GM19438 (cell line): ENCODE data around the gene AKAP13.
"Not testable (repeated sequence)": the region's sequence is repeated elsewhere in the genome, so short reads cannot be mapped to it uniquely, and the experiment has no call there.

ENCODE experiments used
- ATAC-seq: cut with Tn5 transposase; IDR thresholded peaks from one replicate; pipeline ENCODE4 v1.9.1; 2021; ENCODE audit warnings: low read depth; ENCODE audit not compliant: unreplicated experiment

Gene AKAP13

GRCh38 chr15:85636351-85636750 lies 255.9 kb downstream of the AKAP13 start:
- ATAC-seq, result no peak

DNA sequence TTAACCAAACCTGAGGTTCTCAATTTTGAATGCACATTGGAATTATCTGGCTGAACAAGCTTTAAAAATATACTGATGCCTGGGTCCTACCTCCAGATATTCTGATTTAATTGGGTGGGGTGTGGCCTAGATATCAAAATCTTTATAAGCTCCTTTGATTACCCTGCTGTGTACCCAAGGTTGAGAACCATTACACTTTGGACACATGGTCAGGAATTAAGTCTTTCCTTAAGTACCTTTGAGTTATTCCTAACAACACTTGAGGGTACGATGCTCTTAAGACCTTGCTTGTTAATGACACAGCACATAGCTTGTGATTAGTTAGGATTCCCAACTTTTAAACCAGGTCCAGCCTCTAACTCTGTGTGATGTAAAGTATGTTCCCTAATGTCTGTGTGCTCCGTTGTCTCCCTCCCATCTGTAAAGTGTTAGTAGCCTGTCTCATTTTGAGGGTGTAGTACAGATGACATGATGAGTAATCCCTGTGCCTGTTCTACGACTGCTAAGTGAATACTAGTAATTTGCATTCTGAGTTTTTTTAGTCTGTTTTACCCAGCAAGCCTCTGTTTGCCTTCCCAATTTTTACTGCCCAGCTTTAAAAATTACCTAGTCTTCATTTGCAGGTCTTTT lies 259.5 kb downstream of the AKAP13 start:
- ATAC-seq, result no peak

GRCh38 chr15:85642065-85642692 lies 261.8 kb downstream of the AKAP13 start:
- ATAC-seq, result no peak

DNA sequence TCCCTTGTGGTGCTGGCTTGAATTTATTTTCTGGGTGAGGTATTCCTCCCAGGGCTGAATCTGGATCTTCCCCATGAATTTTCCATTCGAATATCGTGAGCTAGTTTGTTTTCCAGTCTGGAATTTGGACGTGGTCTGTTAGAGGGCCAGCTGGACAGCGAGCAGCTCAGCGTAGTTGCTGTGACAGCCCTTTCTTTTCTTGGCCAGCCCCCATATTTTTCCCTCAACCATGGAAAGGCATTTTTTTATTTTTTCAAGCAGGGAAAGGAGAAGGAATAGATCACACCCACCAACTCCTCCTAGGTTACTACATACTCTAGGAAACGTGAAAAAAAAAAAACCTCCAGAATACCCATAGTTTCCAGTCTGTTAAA lies 262.3 kb downstream of the AKAP13 start:
- no peak for ATAC-seq

DNA sequence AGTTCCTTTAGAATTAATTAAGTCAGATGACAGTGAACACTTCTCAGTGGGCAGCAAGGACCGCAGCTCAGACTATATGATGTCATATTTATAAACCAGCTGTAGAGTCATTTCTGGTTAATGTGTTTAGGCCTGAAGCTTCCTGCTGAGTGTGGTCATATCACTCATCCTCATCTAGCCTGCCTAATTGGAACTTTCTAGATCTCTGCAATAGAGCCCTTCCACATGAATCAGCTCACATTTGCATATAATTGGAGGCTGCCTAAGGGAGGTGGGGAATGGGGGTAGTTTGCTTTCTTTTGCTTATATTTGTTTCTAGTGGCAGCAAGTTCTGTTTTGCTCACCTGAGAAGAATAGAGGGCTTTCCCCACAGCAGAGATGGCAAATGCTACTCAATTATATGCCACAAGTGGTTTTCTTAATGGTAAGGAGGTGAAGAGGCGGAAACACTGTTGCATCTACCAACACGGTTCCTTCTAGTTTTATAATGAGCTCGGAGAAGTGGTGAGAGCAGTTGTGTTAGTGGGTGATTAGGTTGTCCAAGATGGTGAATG lies 266.2 kb downstream of the AKAP13 start:
- no peak for ATAC-seq

- no peak for ATAC-seq
These were observed 269.0 kb downstream of the AKAP13 start for GRCh38 chr15:85649372-85649771.

DNA sequence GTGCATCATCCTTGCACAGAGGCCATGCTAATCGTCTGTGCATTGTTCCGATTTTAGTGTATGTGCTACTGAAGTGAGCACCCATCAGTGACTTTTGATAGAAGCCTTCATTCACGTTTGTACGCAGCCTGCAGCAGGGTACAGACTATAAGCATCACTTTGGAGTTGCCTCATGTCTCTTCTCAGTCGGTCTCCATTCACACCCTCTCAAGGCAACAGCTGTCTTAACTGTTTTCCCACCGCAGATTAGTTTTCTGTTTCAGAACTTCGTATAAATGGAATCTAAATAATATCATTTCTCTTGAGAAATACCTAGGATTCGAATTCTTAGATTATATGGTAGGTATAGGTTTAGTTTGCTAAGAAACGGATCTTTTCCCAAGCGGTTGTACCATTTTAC lies 271.1 kb downstream of the AKAP13 start:
- no peak for ATAC-seq

- ATAC-seq, result no peak
These were observed 272.1 kb downstream of the AKAP13 start for GRCh38 chr15:85652457-85652856.

DNA sequence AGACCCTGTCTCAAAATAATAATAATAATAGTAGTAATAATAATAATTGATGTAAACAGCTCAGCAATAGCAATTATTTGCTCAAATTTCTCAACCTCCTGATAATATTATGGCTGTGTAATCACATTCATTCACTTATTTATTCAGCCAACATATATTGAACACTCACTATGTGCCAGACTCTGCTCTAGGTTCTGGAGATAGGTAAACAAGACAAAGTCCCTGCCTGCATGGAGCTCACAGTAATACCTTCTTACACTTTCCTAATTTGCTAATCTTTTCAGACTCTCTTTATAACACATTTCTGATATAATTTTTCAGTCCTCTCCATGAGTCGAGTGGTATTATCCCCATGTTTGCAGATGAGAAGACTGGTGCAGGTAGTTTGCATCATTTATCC lies 276.7 kb downstream of the AKAP13 start:
- ATAC-seq, result no peak

- ATAC-seq, result no peak
These were observed 278.4 kb downstream of the AKAP13 start for GRCh38 chr15:85658816-85659215.

GRCh38 chr15:85661859-85662258 lies 281.5 kb downstream of the AKAP13 start:
- ATAC-seq, result no peak

GRCh38 chr15:85665677-85666076 lies 285.3 kb downstream of the AKAP13 start:
- not testable (repeated sequence) for ATAC-seq

DNA sequence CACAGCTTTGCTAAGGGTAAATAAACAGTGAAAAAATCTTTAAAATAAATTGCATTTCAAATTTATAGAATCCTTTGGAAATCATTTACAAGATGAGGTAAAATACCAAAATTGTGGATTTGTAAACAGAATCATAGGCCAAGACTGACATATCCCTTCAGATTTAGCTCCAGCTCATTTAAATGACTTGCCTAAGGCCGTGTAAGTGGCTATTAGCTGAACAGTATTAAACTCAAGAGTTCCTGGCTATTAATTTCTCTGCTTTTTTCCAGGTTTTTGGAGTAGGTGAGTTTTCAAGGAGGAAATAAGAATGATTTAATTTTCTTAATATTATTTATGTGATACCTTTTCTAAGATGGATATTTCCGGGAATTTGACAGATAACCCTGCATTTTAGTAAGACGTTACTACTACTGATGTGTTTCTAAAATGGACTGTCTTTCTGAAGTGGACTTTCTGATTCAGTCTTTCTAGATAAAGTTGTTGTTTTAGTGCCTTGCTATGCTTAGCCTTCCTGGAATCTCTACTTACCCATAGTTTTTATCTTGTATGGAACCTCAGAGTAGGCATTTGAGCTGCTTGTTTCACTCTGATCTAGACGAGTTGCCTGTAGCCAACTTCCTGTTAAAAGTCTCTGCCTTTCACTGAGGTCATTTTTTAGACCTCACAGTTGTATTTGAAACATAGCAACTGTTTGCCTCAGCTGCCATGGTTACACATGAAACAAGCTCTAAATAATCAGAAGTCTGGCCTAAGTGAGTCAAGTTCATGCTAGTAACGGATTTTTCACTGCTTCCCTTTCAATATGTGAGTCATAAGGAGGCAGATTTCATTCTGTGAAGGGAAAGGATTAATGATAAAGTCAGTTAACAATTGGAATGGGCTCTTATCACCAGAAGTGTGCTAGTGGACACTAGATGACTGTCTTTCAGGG lies 287.4 kb downstream of the AKAP13 start:
- ATAC-seq, result peak; percentile 93

DNA sequence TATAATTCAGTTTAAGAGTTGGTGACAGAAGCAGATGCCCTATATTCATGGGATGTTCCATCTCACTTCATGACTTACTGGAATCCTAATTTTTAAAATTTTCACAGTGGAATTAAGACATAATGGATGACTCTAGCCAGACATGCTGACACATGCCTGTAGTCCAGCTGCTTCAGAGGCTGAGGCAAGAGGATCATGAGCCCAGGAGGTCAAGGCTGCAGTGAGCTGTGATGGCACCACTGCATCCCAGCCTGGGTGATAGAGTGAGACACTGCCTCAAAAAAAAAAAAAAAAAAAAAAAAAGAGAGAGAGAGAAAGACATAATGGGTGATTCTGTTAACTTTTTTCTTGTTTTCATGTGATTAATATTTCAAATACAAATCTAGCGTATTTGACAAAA lies 290.8 kb downstream of the AKAP13 start:
- ATAC-seq, result no peak

- ATAC-seq, result no peak
These were observed 292.1 kb downstream of the AKAP13 start for GRCh38 chr15:85672332-85673084.

GRCh38 chr15:85673326-85673725 lies 292.9 kb downstream of the AKAP13 start:
- no peak for ATAC-seq

DNA sequence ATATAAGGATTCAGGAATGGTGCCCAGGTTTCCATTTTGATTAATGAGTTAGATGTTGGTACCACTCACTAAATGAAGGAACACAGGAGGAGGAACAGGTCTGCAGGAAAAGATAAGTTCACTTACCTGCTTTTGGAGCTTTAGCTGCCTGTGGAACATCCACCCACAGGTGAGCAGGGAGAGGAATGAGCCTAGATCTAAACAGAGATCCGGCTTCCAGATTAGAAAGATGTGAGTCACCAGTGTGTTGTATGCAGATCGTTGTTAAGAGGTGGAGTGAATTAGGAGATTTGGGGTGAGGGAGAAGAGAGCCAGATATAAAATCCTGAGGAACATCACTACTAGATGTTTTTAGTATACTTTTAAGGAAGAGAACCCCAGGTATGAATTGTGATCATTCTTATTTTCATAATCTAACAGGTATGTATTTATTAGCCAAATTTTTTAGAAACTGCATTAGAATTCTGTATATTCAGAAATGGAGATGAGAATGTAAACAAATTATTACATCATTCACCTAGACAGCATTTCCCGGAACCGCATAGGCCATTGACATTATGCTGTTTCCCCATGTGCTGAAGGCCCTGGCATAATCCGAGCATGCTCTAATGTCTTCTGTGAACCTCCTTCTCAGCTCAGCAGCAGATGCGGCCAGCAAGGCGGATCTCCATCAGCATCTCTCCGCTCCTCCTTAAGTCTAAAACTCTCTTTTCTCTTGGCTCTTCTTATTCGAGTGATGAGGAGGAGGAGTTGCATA lies 296.1 kb downstream of the AKAP13 start:
- ATAC-seq, result no peak

DNA sequence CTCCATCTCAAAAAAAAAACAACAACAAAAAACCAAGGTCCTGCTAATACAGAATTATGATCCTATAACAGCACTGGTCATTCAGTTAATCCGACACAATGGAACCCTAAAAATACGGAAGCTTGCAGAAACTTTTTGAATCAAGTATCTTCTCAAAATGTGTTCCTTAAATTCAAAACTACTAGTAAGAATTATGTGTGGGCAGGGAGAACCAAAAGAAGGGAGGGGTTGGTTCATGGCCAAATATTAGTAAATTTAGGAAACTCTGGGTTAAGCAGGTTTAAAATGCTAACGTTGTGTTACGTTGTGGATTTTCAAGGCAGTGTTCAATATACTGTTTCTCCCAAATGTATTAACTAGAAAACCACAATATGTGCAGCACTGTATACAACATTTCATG lies 298.8 kb downstream of the AKAP13 start:
- no peak for ATAC-seq

GRCh38 chr15:85681386-85681785 lies 301.0 kb downstream of the AKAP13 start:
- ATAC-seq, result no peak

GRCh38 chr15:85684174-85684710 lies 303.8 kb downstream of the AKAP13 start:
- ATAC-seq, result no peak
